Retinal pigment epithelial cell (primary cell): Measurements from ENCODE around the gene KSR2.

Source experiments
- DNase-seq: peaks from one replicate; pipeline ENCODE4 v3.0.0-alpha.2; 2010; ENCODE audit warnings: low read depth
- H3K4me3 ChIP-seq: 2 replicates; pipeline ENCODE4 v1.5.1; 2011; ENCODE audit warnings: mild to moderate bottlenecking, low read length, control low read depth, moderate library complexity
- CTCF ChIP-seq: conservative IDR thresholded peaks from 2 replicates; pipeline ENCODE4 v1.5.1; 2011; ENCODE audit warnings: low read depth, low read length, control low read depth, inconsistent platforms

The KSR2 gene

GRCh38 chr12:117685110-117685926 lies 283.5 kb downstream of the KSR2 start:
- no peak overlapping the region for H3K4me3 ChIP-seq
- no peak for DNase-seq
- TF ChIP-seq CTCF, result no peak

- H3K4me3 ChIP-seq, result no peak overlapping the region
- no peak for DNase-seq
- no peak for TF ChIP-seq CTCF
These were observed 284.3 kb downstream of the KSR2 start for GRCh38 chr12:117684471-117684870.

- no peak for TF ChIP-seq CTCF
- no peak overlapping the region for H3K4me3 ChIP-seq
- no peak for DNase-seq
These were observed 288.5 kb downstream of the KSR2 start for GRCh38 chr12:117680312-117680711.

GRCh38 chr12:117679776-117680175 lies 289.0 kb downstream of the KSR2 start:
- no peak for DNase-seq
- no peak for TF ChIP-seq CTCF
- H3K4me3 ChIP-seq, result no peak overlapping the region

GRCh38 chr12:117674763-117675162 lies 294.0 kb downstream of the KSR2 start:
- no peak for DNase-seq
- no peak for TF ChIP-seq CTCF
- H3K4me3 ChIP-seq, result no peak overlapping the region

GRCh38 chr12:117674313-117674712 lies 294.5 kb downstream of the KSR2 start:
- DNase-seq, result no peak
- no peak overlapping the region for H3K4me3 ChIP-seq
- no peak for TF ChIP-seq CTCF

GRCh38 chr12:117671734-117672133 lies 297.1 kb downstream of the KSR2 start:
- H3K4me3 ChIP-seq, result no peak overlapping the region
- peak; percentile 59 for TF ChIP-seq CTCF
- DNase-seq, result no peak
